Measurements from ENCODE around the gene CTNND2.

- TF ChIP-seq, protein P1, sequence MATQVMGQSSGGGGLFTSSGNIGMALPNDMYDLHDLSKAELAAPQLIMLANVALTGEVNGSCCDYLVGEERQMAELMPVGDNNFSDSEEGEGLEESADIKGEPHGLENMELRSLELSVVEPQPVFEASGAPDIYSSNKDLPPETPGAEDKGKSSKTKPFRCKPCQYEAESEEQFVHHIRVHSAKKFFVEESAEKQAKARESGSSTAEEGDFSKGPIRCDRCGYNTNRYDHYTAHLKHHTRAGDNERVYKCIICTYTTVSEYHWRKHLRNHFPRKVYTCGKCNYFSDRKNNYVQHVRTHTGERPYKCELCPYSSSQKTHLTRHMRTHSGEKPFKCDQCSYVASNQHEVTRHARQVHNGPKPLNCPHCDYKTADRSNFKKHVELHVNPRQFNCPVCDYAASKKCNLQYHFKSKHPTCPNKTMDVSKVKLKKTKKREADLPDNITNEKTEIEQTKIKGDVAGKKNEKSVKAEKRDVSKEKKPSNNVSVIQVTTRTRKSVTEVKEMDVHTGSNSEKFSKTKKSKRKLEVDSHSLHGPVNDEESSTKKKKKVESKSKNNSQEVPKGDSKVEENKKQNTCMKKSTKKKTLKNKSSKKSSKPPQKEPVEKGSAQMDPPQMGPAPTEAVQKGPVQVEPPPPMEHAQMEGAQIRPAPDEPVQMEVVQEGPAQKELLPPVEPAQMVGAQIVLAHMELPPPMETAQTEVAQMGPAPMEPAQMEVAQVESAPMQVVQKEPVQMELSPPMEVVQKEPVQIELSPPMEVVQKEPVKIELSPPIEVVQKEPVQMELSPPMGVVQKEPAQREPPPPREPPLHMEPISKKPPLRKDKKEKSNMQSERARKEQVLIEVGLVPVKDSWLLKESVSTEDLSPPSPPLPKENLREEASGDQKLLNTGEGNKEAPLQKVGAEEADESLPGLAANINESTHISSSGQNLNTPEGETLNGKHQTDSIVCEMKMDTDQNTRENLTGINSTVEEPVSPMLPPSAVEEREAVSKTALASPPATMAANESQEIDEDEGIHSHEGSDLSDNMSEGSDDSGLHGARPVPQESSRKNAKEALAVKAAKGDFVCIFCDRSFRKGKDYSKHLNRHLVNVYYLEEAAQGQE (IDR thresholded peaks at IDR 0.05), result no peak
- TF ChIP-seq TAF1 (conservative IDR thresholded peaks at IDR 0.05) (no peak), RAD21 (IDR thresholded peaks at IDR 0.05) (no peak), JUND (IDR thresholded peaks at IDR 0.05) (no peak), GABPA (IDR thresholded peaks at IDR 0.05 in 1 of 2, conservative IDR thresholded peaks at IDR 0.05 in 1 of 2) (no peak), NR2F2 (IDR thresholded peaks at IDR 0.05) (no peak), YY1 (IDR thresholded peaks at IDR 0.05) (no peak), FOXA1 (IDR thresholded peaks at IDR 0.05) (no peak)
- TF ChIP-seq, protein P2, sequence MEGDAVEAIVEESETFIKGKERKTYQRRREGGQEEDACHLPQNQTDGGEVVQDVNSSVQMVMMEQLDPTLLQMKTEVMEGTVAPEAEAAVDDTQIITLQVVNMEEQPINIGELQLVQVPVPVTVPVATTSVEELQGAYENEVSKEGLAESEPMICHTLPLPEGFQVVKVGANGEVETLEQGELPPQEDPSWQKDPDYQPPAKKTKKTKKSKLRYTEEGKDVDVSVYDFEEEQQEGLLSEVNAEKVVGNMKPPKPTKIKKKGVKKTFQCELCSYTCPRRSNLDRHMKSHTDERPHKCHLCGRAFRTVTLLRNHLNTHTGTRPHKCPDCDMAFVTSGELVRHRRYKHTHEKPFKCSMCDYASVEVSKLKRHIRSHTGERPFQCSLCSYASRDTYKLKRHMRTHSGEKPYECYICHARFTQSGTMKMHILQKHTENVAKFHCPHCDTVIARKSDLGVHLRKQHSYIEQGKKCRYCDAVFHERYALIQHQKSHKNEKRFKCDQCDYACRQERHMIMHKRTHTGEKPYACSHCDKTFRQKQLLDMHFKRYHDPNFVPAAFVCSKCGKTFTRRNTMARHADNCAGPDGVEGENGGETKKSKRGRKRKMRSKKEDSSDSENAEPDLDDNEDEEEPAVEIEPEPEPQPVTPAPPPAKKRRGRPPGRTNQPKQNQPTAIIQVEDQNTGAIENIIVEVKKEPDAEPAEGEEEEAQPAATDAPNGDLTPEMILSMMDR (IDR thresholded peaks at IDR 0.05; ENCODE audit: low read depth, low read length, missing input control), result no peak
These were observed 753.3 kb downstream of the CTNND2 start for GRCh38 chr5:11150976-11151375.
